Astrocyte (in vitro differentiated cells and primary cell): ENCODE results near the gene SYT2.

Experiments
- EZH2 ChIP-seq: IDR thresholded peaks from 2 replicates; pipeline ENCODE4 v1.6.1; 2012; ENCODE audit warnings: mild to moderate bottlenecking, low read length, inconsistent platforms; ENCODE audit not compliant: insufficient read depth
- TF ChIP-seq, protein P1 (sequence below): IDR thresholded peaks from 2 replicates; pipeline ENCODE4 v1.5.1; 2011; ENCODE audit warnings: low read depth, mild to moderate bottlenecking, inconsistent platforms, low read length, moderate library complexity; ENCODE audit not compliant: insufficient read depth

DNA sequence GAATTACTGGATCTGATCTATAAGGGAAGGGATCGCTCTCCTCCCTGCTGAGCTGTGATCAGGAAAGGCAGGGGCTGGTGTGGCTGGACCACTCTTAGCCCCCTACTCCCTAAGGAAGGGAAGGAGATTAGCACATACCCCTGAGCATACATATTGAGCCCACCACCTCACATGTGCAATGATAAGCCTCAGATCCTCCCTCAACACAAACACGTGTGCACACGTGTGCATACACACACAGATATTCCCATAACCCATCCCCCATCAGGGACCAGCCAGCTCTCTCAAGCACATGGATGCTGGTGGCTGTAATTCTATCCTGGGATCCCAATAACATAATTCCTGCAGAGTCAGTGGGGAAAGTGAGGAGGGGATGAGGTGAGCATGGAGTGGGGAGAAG, 21.2 kb downstream of the SYT2 start:
- TF ChIP-seq, protein P1, sequence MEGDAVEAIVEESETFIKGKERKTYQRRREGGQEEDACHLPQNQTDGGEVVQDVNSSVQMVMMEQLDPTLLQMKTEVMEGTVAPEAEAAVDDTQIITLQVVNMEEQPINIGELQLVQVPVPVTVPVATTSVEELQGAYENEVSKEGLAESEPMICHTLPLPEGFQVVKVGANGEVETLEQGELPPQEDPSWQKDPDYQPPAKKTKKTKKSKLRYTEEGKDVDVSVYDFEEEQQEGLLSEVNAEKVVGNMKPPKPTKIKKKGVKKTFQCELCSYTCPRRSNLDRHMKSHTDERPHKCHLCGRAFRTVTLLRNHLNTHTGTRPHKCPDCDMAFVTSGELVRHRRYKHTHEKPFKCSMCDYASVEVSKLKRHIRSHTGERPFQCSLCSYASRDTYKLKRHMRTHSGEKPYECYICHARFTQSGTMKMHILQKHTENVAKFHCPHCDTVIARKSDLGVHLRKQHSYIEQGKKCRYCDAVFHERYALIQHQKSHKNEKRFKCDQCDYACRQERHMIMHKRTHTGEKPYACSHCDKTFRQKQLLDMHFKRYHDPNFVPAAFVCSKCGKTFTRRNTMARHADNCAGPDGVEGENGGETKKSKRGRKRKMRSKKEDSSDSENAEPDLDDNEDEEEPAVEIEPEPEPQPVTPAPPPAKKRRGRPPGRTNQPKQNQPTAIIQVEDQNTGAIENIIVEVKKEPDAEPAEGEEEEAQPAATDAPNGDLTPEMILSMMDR, result no peak
- no peak for TF ChIP-seq EZH2
